Measurements from ENCODE around the gene PHKG1.

DNA sequence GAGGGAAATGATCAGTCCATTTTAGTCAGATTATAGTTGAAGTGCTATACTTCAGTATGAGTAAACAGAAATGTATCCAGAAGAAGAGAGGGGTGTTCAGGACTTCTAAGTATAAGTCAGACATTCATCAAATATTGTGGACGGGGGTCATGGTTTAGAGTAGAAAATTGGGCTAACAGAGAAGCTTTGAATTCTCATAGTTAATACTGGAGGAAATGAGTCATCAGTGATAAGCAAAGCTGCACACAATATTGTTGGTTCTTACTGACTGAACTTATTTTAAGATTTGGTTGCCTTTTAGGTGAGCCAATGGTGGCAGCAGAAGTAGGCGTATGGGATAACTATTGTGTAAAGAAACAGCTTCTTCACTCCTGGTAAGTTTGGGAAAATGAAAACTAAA lies 30.4 kb downstream of the PHKG1 start:
- TF ChIP-seq EZH2 (IDR thresholded peaks at IDR 0.05): no peak
- TF ChIP-seq RAD21 (IDR thresholded peaks at IDR 0.05; ENCODE audit: low read depth): no peak
- TF ChIP-seq, protein P1, sequence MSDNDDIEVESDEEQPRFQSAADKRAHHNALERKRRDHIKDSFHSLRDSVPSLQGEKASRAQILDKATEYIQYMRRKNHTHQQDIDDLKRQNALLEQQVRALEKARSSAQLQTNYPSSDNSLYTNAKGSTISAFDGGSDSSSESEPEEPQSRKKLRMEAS (IDR thresholded peaks at IDR 0.05): no peak
- peak; percentile 77 for TF ChIP-seq JUND (IDR thresholded peaks at IDR 0.05)
- TF ChIP-seq, protein P2, sequence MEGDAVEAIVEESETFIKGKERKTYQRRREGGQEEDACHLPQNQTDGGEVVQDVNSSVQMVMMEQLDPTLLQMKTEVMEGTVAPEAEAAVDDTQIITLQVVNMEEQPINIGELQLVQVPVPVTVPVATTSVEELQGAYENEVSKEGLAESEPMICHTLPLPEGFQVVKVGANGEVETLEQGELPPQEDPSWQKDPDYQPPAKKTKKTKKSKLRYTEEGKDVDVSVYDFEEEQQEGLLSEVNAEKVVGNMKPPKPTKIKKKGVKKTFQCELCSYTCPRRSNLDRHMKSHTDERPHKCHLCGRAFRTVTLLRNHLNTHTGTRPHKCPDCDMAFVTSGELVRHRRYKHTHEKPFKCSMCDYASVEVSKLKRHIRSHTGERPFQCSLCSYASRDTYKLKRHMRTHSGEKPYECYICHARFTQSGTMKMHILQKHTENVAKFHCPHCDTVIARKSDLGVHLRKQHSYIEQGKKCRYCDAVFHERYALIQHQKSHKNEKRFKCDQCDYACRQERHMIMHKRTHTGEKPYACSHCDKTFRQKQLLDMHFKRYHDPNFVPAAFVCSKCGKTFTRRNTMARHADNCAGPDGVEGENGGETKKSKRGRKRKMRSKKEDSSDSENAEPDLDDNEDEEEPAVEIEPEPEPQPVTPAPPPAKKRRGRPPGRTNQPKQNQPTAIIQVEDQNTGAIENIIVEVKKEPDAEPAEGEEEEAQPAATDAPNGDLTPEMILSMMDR (IDR thresholded peaks at IDR 0.05 in 2 of 3, conservative IDR thresholded peaks at IDR 0.05 in 1 of 3; ENCODE audit: borderline replicate concordance in 1 of 3, insufficient read depth in 1 of 3, low read depth in 2 of 3, low read length in 2 of 3): no peak
- TF ChIP-seq, protein P3, sequence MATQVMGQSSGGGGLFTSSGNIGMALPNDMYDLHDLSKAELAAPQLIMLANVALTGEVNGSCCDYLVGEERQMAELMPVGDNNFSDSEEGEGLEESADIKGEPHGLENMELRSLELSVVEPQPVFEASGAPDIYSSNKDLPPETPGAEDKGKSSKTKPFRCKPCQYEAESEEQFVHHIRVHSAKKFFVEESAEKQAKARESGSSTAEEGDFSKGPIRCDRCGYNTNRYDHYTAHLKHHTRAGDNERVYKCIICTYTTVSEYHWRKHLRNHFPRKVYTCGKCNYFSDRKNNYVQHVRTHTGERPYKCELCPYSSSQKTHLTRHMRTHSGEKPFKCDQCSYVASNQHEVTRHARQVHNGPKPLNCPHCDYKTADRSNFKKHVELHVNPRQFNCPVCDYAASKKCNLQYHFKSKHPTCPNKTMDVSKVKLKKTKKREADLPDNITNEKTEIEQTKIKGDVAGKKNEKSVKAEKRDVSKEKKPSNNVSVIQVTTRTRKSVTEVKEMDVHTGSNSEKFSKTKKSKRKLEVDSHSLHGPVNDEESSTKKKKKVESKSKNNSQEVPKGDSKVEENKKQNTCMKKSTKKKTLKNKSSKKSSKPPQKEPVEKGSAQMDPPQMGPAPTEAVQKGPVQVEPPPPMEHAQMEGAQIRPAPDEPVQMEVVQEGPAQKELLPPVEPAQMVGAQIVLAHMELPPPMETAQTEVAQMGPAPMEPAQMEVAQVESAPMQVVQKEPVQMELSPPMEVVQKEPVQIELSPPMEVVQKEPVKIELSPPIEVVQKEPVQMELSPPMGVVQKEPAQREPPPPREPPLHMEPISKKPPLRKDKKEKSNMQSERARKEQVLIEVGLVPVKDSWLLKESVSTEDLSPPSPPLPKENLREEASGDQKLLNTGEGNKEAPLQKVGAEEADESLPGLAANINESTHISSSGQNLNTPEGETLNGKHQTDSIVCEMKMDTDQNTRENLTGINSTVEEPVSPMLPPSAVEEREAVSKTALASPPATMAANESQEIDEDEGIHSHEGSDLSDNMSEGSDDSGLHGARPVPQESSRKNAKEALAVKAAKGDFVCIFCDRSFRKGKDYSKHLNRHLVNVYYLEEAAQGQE (IDR thresholded peaks at IDR 0.05; ENCODE audit: low read depth): no peak
- TF ChIP-seq POLR2A (IDR thresholded peaks at IDR 0.05; ENCODE audit: borderline replicate concordance, extremely low read depth, insufficient read depth, insufficient read length): no peak
- peak; percentile 62; the same call in 1 of the 2 replicates for TF ChIP-seq FOSL1 (IDR thresholded peaks at IDR 0.05; ENCODE audit: low read depth)
- TF ChIP-seq CEBPB (IDR thresholded peaks at IDR 0.05; ENCODE audit: low read depth): no peak
- TF ChIP-seq, protein P4, sequence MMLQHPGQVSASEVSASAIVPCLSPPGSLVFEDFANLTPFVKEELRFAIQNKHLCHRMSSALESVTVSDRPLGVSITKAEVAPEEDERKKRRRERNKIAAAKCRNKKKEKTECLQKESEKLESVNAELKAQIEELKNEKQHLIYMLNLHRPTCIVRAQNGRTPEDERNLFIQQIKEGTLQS (IDR thresholded peaks at IDR 0.05): no peak

All from HCT116 (cell line).